SK-N-SH (cell line): ENCODE data around the gene CHRM1. TPM values are rescaled to one million over a fixed set of nuclear protein-coding genes. Genes with fewer than 3 reads are reported as not detected.

ENCODE experiments used
- CTCF ChIA-PET: fragments of 300-600, 350-600 bp; formaldehyde crosslinking; extraction: SDS; loops from one replicate; lab custom pipeline; 2021; lab: Yijun Ruan, JAX
- POLR2A ChIA-PET: fragments of 350-600 bp; sonication (Branson Sonifier 250); formaldehyde crosslinking; extraction: SDS; loops from one replicate; lab custom pipeline; 2020; ENCODE audit warnings: antibody characterized with exemption, inconsistent platforms; lab: Yijun Ruan, JAX
- DNase-seq: peaks from one replicate; pipeline ENCODE4 v3.0.0; 2012
- H2AFZ ChIP-seq: fragments of 200-600 bp; sonication (generic); 2 replicates; pipeline ENCODE4 v1.8.1; 2016; ENCODE audit warnings: antibody characterized with exemption, mild to moderate bottlenecking, low read depth
- H3F3A ChIP-seq: fragments of 200-600 bp; sonication (generic); replicated peaks from 2 replicates; pipeline ENCODE3; 2016; ENCODE audit warnings: antibody characterized with exemption, mild to moderate bottlenecking; ENCODE audit not compliant: insufficient read depth
- H3K27ac ChIP-seq, 2 experiments: fragments of 200-500 bp in 1 of 2; fragments of 200-600 bp in 1 of 2; sonication (Bioruptor generic) in 1 of 2; sonication (generic), shearing (Covaris generic) in 1 of 2; 2 replicates each; pipeline versions ENCODE4 v1.5.1 to v1.6.1; 2014 to 2016; ENCODE audit warnings: low read depth in 2 of 2, inconsistent platforms in 1 of 2, low read length in 1 of 2, mild to moderate bottlenecking in 1 of 2, mixed read lengths in 1 of 2
- H3K27me3 ChIP-seq: fragments of 200-600 bp; sonication (generic), shearing (Covaris generic); 2 replicates; pipeline ENCODE4 v1.6.1; 2016; ENCODE audit warnings: mixed run types; ENCODE audit not compliant: insufficient read depth
- H3K36me3 ChIP-seq, 2 experiments: fragments of 200-500 bp in 1 of 2; fragments of 200-600 bp in 1 of 2; sonication (Bioruptor generic) in 1 of 2; sonication (generic) in 1 of 2; replicated peaks in 1 of 2; 2 replicates each; pipeline versions ENCODE3 to v1.5.1; 2014 to 2016; ENCODE audit warnings: low read length in 1 of 2, mild to moderate bottlenecking in 1 of 2; ENCODE audit not compliant: insufficient read depth in 2 of 2, control insufficient read depth in 1 of 2
- H3K4me1 ChIP-seq, 2 experiments: fragments of 200-500 bp in 1 of 2; fragments of 200-600 bp in 1 of 2; sonication (Bioruptor generic) in 1 of 2; sonication (generic), shearing (Covaris generic) in 1 of 2; 2 replicates each; pipeline versions ENCODE4 v1.5.1 to v1.6.1; 2014 to 2016; ENCODE audit warnings: low read depth in 1 of 2, low read length in 1 of 2, mixed run types in 1 of 2; ENCODE audit not compliant: insufficient read depth in 2 of 2, control insufficient read depth in 1 of 2
- H3K4me2 ChIP-seq: fragments of 200-600 bp; sonication (generic), shearing (Covaris generic); 2 replicates; pipeline ENCODE4 v1.6.1; 2017; ENCODE audit warnings: mixed run types
- H3K4me3 ChIP-seq, 2 experiments: fragments of 200-500 bp in 1 of 2; fragments of 200-600 bp in 1 of 2; sonication (Bioruptor generic) in 1 of 2; sonication (generic), shearing (Covaris generic) in 1 of 2; 2 replicates each; pipeline versions ENCODE4 v1.5.1 to v1.8.1; 2014 to 2016; ENCODE audit warnings: low read depth in 2 of 2, inconsistent platforms in 1 of 2, low read length in 1 of 2, mild to moderate bottlenecking in 1 of 2, mixed read lengths in 1 of 2, moderate library complexity in 1 of 2
- H3K79me2 ChIP-seq: fragments of 200-600 bp; sonication (generic); 2 replicates; pipeline ENCODE4 v1.8.1; 2017; ENCODE audit warnings: mild to moderate bottlenecking; ENCODE audit not compliant: insufficient read depth
- H3K9ac ChIP-seq: fragments of 200-600 bp; sonication (generic); 2 replicates; pipeline ENCODE4 v1.6.1; 2017; ENCODE audit warnings: mixed run types
- H3K9me2 ChIP-seq: fragments of 200-600 bp; sonication (generic); 2 replicates; pipeline ENCODE4 v1.6.1; 2017; ENCODE audit warnings: mixed run types
- H3K9me3 ChIP-seq: fragments of 200-600 bp; sonication (generic); 2 replicates; pipeline ENCODE4 v1.6.1; 2017; ENCODE audit warnings: mixed run types, mild to moderate bottlenecking, moderate library complexity
- H4K20me1 ChIP-seq: fragments of 200-600 bp; sonication (generic); 2 replicates; pipeline ENCODE4 v1.6.1; 2017; ENCODE audit warnings: mild to moderate bottlenecking, mixed run types; ENCODE audit not compliant: insufficient read depth
- EZH2phosphoT487 ChIP-seq: fragments of 200-600 bp; sonication (generic); IDR thresholded peaks from 2 replicates; pipeline ENCODE4 v1.6.1; 2017; ENCODE audit warnings: low read depth, mixed run types, mild to moderate bottlenecking, antibody characterized with exemption, moderate library complexity, borderline replicate concordance
- FOXJ3 ChIP-seq: sonication (generic); formaldehyde crosslinking; IDR thresholded peaks from 2 replicates; pipeline ENCODE4 v1.5.1; 2020; ENCODE audit warnings: mild to moderate bottlenecking, missing genetic modification reagents
- FOXM1 ChIP-seq: IDR thresholded peaks from 2 replicates; pipeline ENCODE4 v1.4.0; 2012; ENCODE audit warnings: low read depth, mild to moderate bottlenecking
- GABPA ChIP-seq: IDR thresholded peaks from 2 replicates; pipeline ENCODE4 v1.4.0; 2012; ENCODE audit warnings: low read depth, mild to moderate bottlenecking
- MAX ChIP-seq: IDR thresholded peaks from 2 replicates; pipeline ENCODE4 v1.4.0; 2012; ENCODE audit warnings: low read depth
- POLR2AphosphoS5 ChIP-seq: IDR thresholded peaks from 2 replicates; pipeline ENCODE4 v1.6.1; 2012; ENCODE audit warnings: low read depth, low read length
- RFX5 ChIP-seq: IDR thresholded peaks from 2 replicates; pipeline ENCODE4 v1.6.1; 2012; ENCODE audit warnings: mild to moderate bottlenecking, improper control_type of control experiment, low read length
- SIN3A ChIP-seq: IDR thresholded peaks from 2 replicates; pipeline ENCODE4 v1.6.1; 2012; ENCODE audit warnings: low read depth, mild to moderate bottlenecking, low read length, moderate library complexity, borderline replicate concordance
- TCF12 ChIP-seq: IDR thresholded peaks from 2 replicates; pipeline ENCODE4 v1.4.0; 2012
- TEAD4 ChIP-seq: IDR thresholded peaks from 2 replicates; pipeline ENCODE4 v1.4.0; 2012; ENCODE audit warnings: mild to moderate bottlenecking, borderline replicate concordance; ENCODE audit not compliant: insufficient read depth
- WGBS: methylation state at CpG from one replicate; pipeline ENCODE4 v1.1.6; 2017; ENCODE audit warnings: low lambda C conversion rate; 5-methylcytosine and 5-hydroxymethylcytosine counted together
- polyA plus RNA-seq, 3 experiments: library from polyadenylated mRNA; depleted of rRNA; stranded (reverse); fragments of >200 nt; gene quantifications; 2 replicates each; pipeline ENCODE4 v1.2.3, GENCODE V29; 2012
- TF ChIP-seq, protein P1 (sequence below): IDR thresholded peaks from 2 replicates; pipeline ENCODE4 v1.4.0; 2012; ENCODE audit warnings: low read depth, borderline replicate concordance
- TF ChIP-seq, protein P2 (sequence below): IDR thresholded peaks from 2 replicates; pipeline ENCODE4 v1.4.0; 2012; ENCODE audit warnings: low read depth, borderline replicate concordance
- TF ChIP-seq, protein P3 (sequence below): IDR thresholded peaks from 2 replicates; pipeline ENCODE4 v1.6.1; 2012; ENCODE audit warnings: mild to moderate bottlenecking, low read depth, low read length, moderate library complexity

Gene CHRM1
- polyA plus RNA-seq (2012; rRNA removed): not detected in 2 replicates
- not detected in 2 replicates for polyA plus RNA-seq (2012; cell fraction: cytosol; rRNA removed)
- polyA plus RNA-seq (2012; cell fraction: nucleus; rRNA removed): not detected in 2 replicates

GRCh38 chr11:62921201-62921572 lies at the start of gene CHRM1:
TSS of gene CHRM1 (minus strand) at chr11:62921363. CDS start at chr11:62911100, 10,263 bp downstream.
- H3K9me3 ChIP-seq: no peaks in the 10 kb centered on the region
- no peak within 1 kb of the TSS for H3K9ac ChIP-seq
- no peaks in the 10 kb centered on the region for H3K27me3 ChIP-seq
- TF ChIP-seq GABPA: no peak
- TF ChIP-seq, protein P1, sequence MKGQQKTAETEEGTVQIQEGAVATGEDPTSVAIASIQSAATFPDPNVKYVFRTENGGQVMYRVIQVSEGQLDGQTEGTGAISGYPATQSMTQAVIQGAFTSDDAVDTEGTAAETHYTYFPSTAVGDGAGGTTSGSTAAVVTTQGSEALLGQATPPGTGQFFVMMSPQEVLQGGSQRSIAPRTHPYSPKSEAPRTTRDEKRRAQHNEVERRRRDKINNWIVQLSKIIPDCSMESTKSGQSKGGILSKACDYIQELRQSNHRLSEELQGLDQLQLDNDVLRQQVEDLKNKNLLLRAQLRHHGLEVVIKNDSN: no peak
- TF ChIP-seq TCF12: no peak
- no peak for TF ChIP-seq MAX
- no peak for TF ChIP-seq FOXM1
- no peak for TF ChIP-seq POLR2AphosphoS5
- TF ChIP-seq RFX5: no peak
- no peak for TF ChIP-seq TEAD4
- TF ChIP-seq EZH2phosphoT487: no peak
- TF ChIP-seq, protein P2, sequence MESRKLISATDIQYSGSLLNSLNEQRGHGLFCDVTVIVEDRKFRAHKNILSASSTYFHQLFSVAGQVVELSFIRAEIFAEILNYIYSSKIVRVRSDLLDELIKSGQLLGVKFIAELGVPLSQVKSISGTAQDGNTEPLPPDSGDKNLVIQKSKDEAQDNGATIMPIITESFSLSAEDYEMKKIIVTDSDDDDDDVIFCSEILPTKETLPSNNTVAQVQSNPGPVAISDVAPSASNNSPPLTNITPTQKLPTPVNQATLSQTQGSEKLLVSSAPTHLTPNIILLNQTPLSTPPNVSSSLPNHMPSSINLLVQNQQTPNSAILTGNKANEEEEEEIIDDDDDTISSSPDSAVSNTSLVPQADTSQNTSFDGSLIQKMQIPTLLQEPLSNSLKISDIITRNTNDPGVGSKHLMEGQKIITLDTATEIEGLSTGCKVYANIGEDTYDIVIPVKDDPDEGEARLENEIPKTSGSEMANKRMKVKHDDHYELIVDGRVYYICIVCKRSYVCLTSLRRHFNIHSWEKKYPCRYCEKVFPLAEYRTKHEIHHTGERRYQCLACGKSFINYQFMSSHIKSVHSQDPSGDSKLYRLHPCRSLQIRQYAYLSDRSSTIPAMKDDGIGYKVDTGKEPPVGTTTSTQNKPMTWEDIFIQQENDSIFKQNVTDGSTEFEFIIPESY: no peak
- no peak for TF ChIP-seq FOXJ3 (CRISPR knock-in tag)
- H3K4me3 ChIP-seq: no peak within 1 kb of the TSS
- no peaks in the 10 kb centered on the region for H4K20me1 ChIP-seq
- ChIA-PET CTCF (interaction anchor here (0.6 to 27.5 kb wide), 5 partner anchors 11 to 114 kb away, joined by 3 to 751 read pairs (median 41); no protein-coding TSS in a partner anchor), POLR2A (interaction anchor here (0.6 kb wide), 1 partner anchor 52 kb away, joined by 3 read pairs; no protein-coding TSS in a partner anchor)
- no peaks in the 10 kb centered on the region for H3K79me2 ChIP-seq
- no peak within 1 kb of the TSS for H2AFZ ChIP-seq
- H3F3A ChIP-seq: no peaks in the 10 kb centered on the region
- peaks cover 0 to 31% of the 10 kb centered on the region in 2 experiments; a peak in 1 of 4 replicates for H3K4me1 ChIP-seq
- 55% methylated on average over 8 of the region's 9 CpGs for WGBS
- H3K9me2 ChIP-seq: no peaks in the 10 kb centered on the region
- no peaks in the 10 kb centered on the region for H3K36me3 ChIP-seq
- DNase-seq: no peak
- H3K27ac ChIP-seq: no peak within 1 kb of the TSS; a peak in 1 of 4 replicates
- no peak within 1 kb of the TSS for H3K4me2 ChIP-seq

DNA sequence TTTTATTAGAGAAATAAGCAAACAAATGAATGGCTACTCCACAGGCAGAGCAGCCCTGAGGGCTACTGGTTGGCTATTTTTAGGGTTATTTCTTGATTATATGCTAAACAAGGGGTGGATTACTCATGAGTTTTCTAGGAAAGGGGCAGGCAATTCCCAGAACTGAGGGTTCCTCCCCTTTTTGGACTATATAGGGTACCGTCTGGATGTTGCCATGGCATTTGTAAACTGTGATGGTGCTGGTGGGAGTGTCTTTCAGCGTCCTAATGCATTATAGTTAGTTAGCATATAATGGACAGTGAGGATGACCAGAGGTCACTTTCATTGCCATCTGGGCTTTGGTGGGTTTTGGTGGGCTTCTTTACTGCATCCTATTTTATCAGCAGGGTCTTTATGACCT lies 44.4 kb upstream of the CHRM1 start:
- DNase-seq: no peak
- Histone ChIP-seq H3K9ac (no peak overlapping the region), H2AFZ (no peak overlapping the region), H3F3A (no peaks in the 10 kb centered on the region), H3K4me1 (no peaks in the 10 kb centered on the region), H3K4me3 (no peak overlapping the region), H3K4me2 (no peak overlapping the region), H3K9me2 (no peaks in the 10 kb centered on the region), H3K27me3 (no peaks in the 10 kb centered on the region), H4K20me1 (no peaks in the 10 kb centered on the region), H3K9me3 (no peaks in the 10 kb centered on the region), H3K79me2 (no peaks in the 10 kb centered on the region), H3K27ac (no peak overlapping the region), H3K36me3 (no peaks in the 10 kb centered on the region)
- CTCF ChIA-PET: no interaction called here
- WGBS: 21% methylated on average over 2 of the region's 2 CpGs
- POLR2A ChIA-PET: no interaction called here
- TF ChIP-seq, protein P3, sequence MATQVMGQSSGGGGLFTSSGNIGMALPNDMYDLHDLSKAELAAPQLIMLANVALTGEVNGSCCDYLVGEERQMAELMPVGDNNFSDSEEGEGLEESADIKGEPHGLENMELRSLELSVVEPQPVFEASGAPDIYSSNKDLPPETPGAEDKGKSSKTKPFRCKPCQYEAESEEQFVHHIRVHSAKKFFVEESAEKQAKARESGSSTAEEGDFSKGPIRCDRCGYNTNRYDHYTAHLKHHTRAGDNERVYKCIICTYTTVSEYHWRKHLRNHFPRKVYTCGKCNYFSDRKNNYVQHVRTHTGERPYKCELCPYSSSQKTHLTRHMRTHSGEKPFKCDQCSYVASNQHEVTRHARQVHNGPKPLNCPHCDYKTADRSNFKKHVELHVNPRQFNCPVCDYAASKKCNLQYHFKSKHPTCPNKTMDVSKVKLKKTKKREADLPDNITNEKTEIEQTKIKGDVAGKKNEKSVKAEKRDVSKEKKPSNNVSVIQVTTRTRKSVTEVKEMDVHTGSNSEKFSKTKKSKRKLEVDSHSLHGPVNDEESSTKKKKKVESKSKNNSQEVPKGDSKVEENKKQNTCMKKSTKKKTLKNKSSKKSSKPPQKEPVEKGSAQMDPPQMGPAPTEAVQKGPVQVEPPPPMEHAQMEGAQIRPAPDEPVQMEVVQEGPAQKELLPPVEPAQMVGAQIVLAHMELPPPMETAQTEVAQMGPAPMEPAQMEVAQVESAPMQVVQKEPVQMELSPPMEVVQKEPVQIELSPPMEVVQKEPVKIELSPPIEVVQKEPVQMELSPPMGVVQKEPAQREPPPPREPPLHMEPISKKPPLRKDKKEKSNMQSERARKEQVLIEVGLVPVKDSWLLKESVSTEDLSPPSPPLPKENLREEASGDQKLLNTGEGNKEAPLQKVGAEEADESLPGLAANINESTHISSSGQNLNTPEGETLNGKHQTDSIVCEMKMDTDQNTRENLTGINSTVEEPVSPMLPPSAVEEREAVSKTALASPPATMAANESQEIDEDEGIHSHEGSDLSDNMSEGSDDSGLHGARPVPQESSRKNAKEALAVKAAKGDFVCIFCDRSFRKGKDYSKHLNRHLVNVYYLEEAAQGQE: no peak
- TF ChIP-seq SIN3A: no peak
